Tibial artery (tissue), 4 donors: ENCODE results near the gene PFKFB4.

Source experiments
- DNase-seq, 2 donors: peaks; one replicate each; pipeline ENCODE4 v3.0.0-alpha.2; 2019
- H3K27ac ChIP-seq, 2 donors: fragments of 200-600 bp; sonication (generic) in 1 of 2; 1 replicate in 1 of 2; 2 replicates in 1 of 2; pipeline ENCODE4 v1.5.1; 2018 to 2019; ENCODE audit warnings: mild to moderate bottlenecking in 1 of 2
- H3K27me3 ChIP-seq, 2 donors: fragments of 200-600 bp; sonication (generic) in 1 of 2; one replicate each; pipeline versions ENCODE4 v1.5.1 to v1.6.0; 2016 to 2019
- H3K36me3 ChIP-seq, 3 donors: fragments of 200-600 bp; sonication (generic) in 2 of 3; one replicate each; pipeline ENCODE4 v1.5.1; 2016 to 2019; ENCODE audit warnings: mild to moderate bottlenecking in 2 of 3
- H3K4me1 ChIP-seq, 4 donors: fragments of 200-600 bp; sonication (generic) in 2 of 4; 1 replicate in 3 of 4; 2 replicates in 1 of 4; pipeline ENCODE4 v1.5.1; 2016 to 2019
- H3K4me3 ChIP-seq, 2 donors: fragments of 200-600 bp; sonication (generic) in 1 of 2; 1 replicate in 1 of 2; 2 replicates in 1 of 2; pipeline ENCODE4 v1.5.1; 2018 to 2019; ENCODE audit warnings: mild to moderate bottlenecking in 2 of 2
- H3K9me3 ChIP-seq, 3 donors: fragments of 200-600 bp; sonication (generic) in 1 of 3; one replicate each; pipeline ENCODE4 v1.5.1; 2016 to 2019
- CTCF ChIP-seq, 2 experiments: fragments of 200-600 bp in 1 of 2; fragments of 450-650 bp in 1 of 2; IDR thresholded peaks; one replicate each; pipeline ENCODE4 v1.5.1; 2017 to 2019; ENCODE audit warnings: antibody characterized with exemption in 2 of 2, mild to moderate bottlenecking in 1 of 2, moderate library complexity in 1 of 2
- intact Hi-C: fragments of 100-400 bp; cut with DNase I; formaldehyde crosslinking; loops from one replicate; pipeline ENCODE4 v1.15.0; 2023; ENCODE audit warnings: low total_unique reads

Gene PFKFB4

GRCh38 chr3:48571938-48572337, 15.3 kb upstream of the PFKFB4 start:
- no peak for DNase-seq
- TF ChIP-seq CTCF (IDR thresholded peaks at IDR 0.05), result no peak
- peaks cover 0 to 34% (median 0%) of the 10 kb centered on the region in 3 donors for H3K36me3 ChIP-seq
- no peak overlapping the region for H3K27ac ChIP-seq
- no peaks in the 10 kb centered on the region for H3K4me1 ChIP-seq
- H3K4me3 ChIP-seq, result no peak overlapping the region
- H3K9me3 ChIP-seq, result no peaks in the 10 kb centered on the region
- intact Hi-C loops, result no loop called here
- H3K27me3 ChIP-seq, result no peaks in the 10 kb centered on the region

GRCh38 chr3:48569808-48570450, 13.3 kb upstream of the PFKFB4 start:
- H3K27ac ChIP-seq, result no peak overlapping the region
- no peaks in the 10 kb centered on the region for H3K27me3 ChIP-seq
- H3K4me3 ChIP-seq, result no peak overlapping the region
- H3K36me3 ChIP-seq, result peaks cover 0 to 20% (median 0%) of the 10 kb centered on the region in 3 donors
- TF ChIP-seq CTCF (IDR thresholded peaks at IDR 0.05), result no peak
- intact Hi-C loops, result no loop called here
- no peaks in the 10 kb centered on the region for H3K9me3 ChIP-seq
- peaks cover 0 to 5% (median 0%) of the 10 kb centered on the region in 4 donors for H3K4me1 ChIP-seq
- DNase-seq, result no peak

GRCh38 chr3:48569400-48569799, 12.8 kb upstream of the PFKFB4 start:
- no peak overlapping the region for H3K4me3 ChIP-seq
- no peak for DNase-seq
- peaks cover 0 to 5% (median 0%) of the 10 kb centered on the region in 4 donors for H3K4me1 ChIP-seq
- TF ChIP-seq CTCF (IDR thresholded peaks at IDR 0.05), result no peak
- H3K27ac ChIP-seq, result no peak overlapping the region
- no peaks in the 10 kb centered on the region for H3K27me3 ChIP-seq
- peaks cover 0 to 20% (median 0%) of the 10 kb centered on the region in 3 donors for H3K36me3 ChIP-seq
- intact Hi-C loops, result no loop called here
- H3K9me3 ChIP-seq, result no peaks in the 10 kb centered on the region

GRCh38 chr3:48568476-48568875, 11.9 kb upstream of the PFKFB4 start:
- Histone ChIP-seq H3K9me3 (no peaks in the 10 kb centered on the region), H3K4me1 (peaks cover 0 to 5% (median 0%) of the 10 kb centered on the region in 4 donors), H3K27me3 (no peaks in the 10 kb centered on the region), H3K36me3 (peaks cover 0 to 17% (median 0%) of the 10 kb centered on the region in 3 donors), H3K27ac (no peak overlapping the region), H3K4me3 (no peak overlapping the region)
- no peak for DNase-seq
- intact Hi-C loops, result no loop called here
- no peak for TF ChIP-seq CTCF (IDR thresholded peaks at IDR 0.05)

GRCh38 chr3:48567500-48567899, 10.9 kb upstream of the PFKFB4 start:
- H3K27ac ChIP-seq, result no peak overlapping the region
- intact Hi-C loops, result no loop called here
- TF ChIP-seq CTCF (IDR thresholded peaks at IDR 0.05), result no peak
- H3K27me3 ChIP-seq, result no peaks in the 10 kb centered on the region
- DNase-seq, result no peak
- peaks cover 0 to 14% (median 0%) of the 10 kb centered on the region in 3 donors for H3K36me3 ChIP-seq
- H3K9me3 ChIP-seq, result no peaks in the 10 kb centered on the region
- peaks cover 0 to 5% (median 0%) of the 10 kb centered on the region in 4 donors for H3K4me1 ChIP-seq
- no peak overlapping the region for H3K4me3 ChIP-seq
